ENCODE data around the gene OR51L1. TPM values are rescaled to one million over a fixed set of nuclear protein-coding genes. Genes with fewer than 3 reads are reported as not detected.

Gene OR51L1
- total and polyA plus RNA-seq, 2 of the 8 experiments (the other 6 are each of a cell fraction or from before 2014, with no cell fraction given): not detected

DNA sequence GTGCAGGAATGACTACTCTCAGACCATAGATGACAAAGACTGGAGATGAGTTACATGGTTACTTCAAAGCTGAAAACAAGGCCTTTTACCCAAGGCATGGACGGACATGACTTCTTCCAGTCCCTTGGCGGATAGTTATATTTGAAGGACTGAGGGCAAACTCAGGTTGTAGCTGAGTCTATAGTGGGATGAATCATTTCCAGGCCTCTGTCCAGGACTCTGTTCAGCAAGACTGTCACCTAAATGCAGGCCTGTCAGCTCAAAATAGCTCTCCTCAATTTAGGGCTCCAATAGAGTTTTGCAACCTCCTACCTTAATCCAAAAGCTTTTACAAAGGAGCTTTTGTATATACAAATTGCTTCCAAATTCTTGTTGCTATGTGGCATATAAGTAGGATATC is 27.3 kb downstream of the OR51L1 start:
- H4K8ac ChIP-seq (ENCODE audit: extremely low read depth, insufficient read depth, low read length): no peak overlapping the region
- H3K36me3 ChIP-seq (ENCODE audit: control insufficient read depth in 2 of 4, insufficient read depth in 4 of 4, low read length in 3 of 4): no peaks in the 10 kb centered on the region
- H3K9ac ChIP-seq (replicated peaks in 1 of 4; ENCODE audit: extremely low read depth in 1 of 4, low read depth in 3 of 4, low read length in 3 of 4): no peak overlapping the region
- no peak overlapping the region for H3K27ac ChIP-seq (ENCODE audit: low read depth, low read length)
- H2BK5ac ChIP-seq (ENCODE audit: low read depth, low read length): no peak overlapping the region
- no peaks in the 10 kb centered on the region for H4K20me1 ChIP-seq (replicated peaks in 1 of 2; ENCODE audit: control insufficient read depth in 1 of 2, insufficient read depth in 2 of 2, low read length in 2 of 2)
- 100% methylated on average over 2 of the region's 2 CpGs; no CpG with 5 or more reads in 1 of the 2 experiments for WGBS, 2 experiments (ENCODE audit: extremely low coverage in 1 of 2, insufficient coverage in 1 of 2, insufficient read length in 1 of 2, insufficient replicate concordance in 2 of 2, low coverage in 1 of 2, low lambda C conversion rate in 2 of 2, missing lambda C conversion rate in 1 of 2)
- ChIA-PET POLR2A (ENCODE audit: partially characterized antibody) (no interaction called here), CTCF (ENCODE audit: partially characterized antibody) (interaction anchor here (2.1 kb wide), 1 partner anchor 385 kb away, joined by 6 read pairs; the partner anchor contains the start of gene OR51D1)
- no peak overlapping the region for H2AK5ac ChIP-seq (ENCODE audit: low read depth, low read length)
- TF ChIP-seq CREB1 (IDR thresholded peaks at IDR 0.05) (no peak), TBP (IDR thresholded peaks at IDR 0.05; ENCODE audit: low read depth, low read length) (no peak), BACH1 (IDR thresholded peaks at IDR 0.05; ENCODE audit: low read length) (no peak), PHF8 (conservative IDR thresholded peaks at IDR 0.05; ENCODE audit: low read depth, low read length) (no peak), SP4 (IDR thresholded peaks at IDR 0.05; ENCODE audit: low read length) (no peak), POU5F1 (IDR thresholded peaks at IDR 0.05; ENCODE audit: low read depth, low read length) (no peak), NRF1 (IDR thresholded peaks at IDR 0.05; ENCODE audit: low read depth, low read length) (no peak), POLR2A (IDR thresholded peaks at IDR 0.05; ENCODE audit: control extremely low read depth in 1 of 2, low read depth in 2 of 2, low read length in 2 of 2) (no peak), KDM5A (IDR thresholded peaks at IDR 0.05; ENCODE audit: low read length) (no peak), SAP30 (IDR thresholded peaks at IDR 0.05; ENCODE audit: insufficient read depth, insufficient replicate concordance, low read length) (no peak), SP1 (IDR thresholded peaks at IDR 0.05; ENCODE audit: low read depth, low read length) (no peak), KDM4A (IDR thresholded peaks at IDR 0.05; ENCODE audit: low read depth, low read length, severe bottlenecking) (no peak)
- TF ChIP-seq, protein P1, sequence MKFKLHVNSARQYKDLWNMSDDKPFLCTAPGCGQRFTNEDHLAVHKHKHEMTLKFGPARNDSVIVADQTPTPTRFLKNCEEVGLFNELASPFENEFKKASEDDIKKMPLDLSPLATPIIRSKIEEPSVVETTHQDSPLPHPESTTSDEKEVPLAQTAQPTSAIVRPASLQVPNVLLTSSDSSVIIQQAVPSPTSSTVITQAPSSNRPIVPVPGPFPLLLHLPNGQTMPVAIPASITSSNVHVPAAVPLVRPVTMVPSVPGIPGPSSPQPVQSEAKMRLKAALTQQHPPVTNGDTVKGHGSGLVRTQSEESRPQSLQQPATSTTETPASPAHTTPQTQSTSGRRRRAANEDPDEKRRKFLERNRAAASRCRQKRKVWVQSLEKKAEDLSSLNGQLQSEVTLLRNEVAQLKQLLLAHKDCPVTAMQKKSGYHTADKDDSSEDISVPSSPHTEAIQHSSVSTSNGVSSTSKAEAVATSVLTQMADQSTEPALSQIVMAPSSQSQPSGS (IDR thresholded peaks at IDR 0.05; ENCODE audit: low read length): no peak
- H4K5ac ChIP-seq (ENCODE audit: insufficient read length, low read depth, low read length): no peak overlapping the region
- peaks cover 0 to 2% of the 10 kb centered on the region in 2 experiments; a peak in 1 of 4 replicates for H3K9me3 ChIP-seq (ENCODE audit: insufficient read depth in 2 of 2, low read depth in 1 of 2, low read length in 1 of 2)
- H4K91ac ChIP-seq (replicated peaks; ENCODE audit: insufficient read length, low read length): no peak overlapping the region
- no peak overlapping the region for H3K18ac ChIP-seq (ENCODE audit: extremely low read depth, low read length)
- H3K79me2 ChIP-seq (ENCODE audit: control insufficient read depth in 1 of 2, insufficient read depth in 2 of 2, low read length in 2 of 2): no peaks in the 10 kb centered on the region
- no peak overlapping the region for H3K14ac ChIP-seq (ENCODE audit: insufficient read length)
- H3K4me1 ChIP-seq (replicated peaks in 1 of 4; ENCODE audit: control insufficient read depth in 3 of 4, insufficient read depth in 4 of 4, low read length in 3 of 4): no peaks in the 10 kb centered on the region
- no peak overlapping the region for H3K4me3 ChIP-seq (ENCODE audit: extremely low read depth in 1 of 4, insufficient read depth in 2 of 4, low read depth in 3 of 4, low read length in 4 of 4)
- H2BK120ac ChIP-seq (replicated peaks; ENCODE audit: low read depth, low read length): no peak overlapping the region
- H3K4ac ChIP-seq (replicated peaks; ENCODE audit: insufficient read length, low read depth, low read length): no peak overlapping the region
- H3K79me1 ChIP-seq (ENCODE audit: low read depth, low read length): no peaks in the 10 kb centered on the region
- no peak overlapping the region for H3K4me2 ChIP-seq (ENCODE audit: insufficient read depth in 1 of 2, low read depth in 2 of 2, low read length in 2 of 2)
- no peak overlapping the region for H3K23ac ChIP-seq (ENCODE audit: insufficient read length)
- no peak overlapping the region for H2AFZ ChIP-seq (ENCODE audit: low read length)
- H3K23me2 ChIP-seq (ENCODE audit: low read depth, low read length): no peaks in the 10 kb centered on the region
- no peaks in the 10 kb centered on the region for H3K27me3 ChIP-seq (replicated peaks in 1 of 4; ENCODE audit: control insufficient read depth in 3 of 4, extremely low read depth in 1 of 4, insufficient read depth in 3 of 4, low read length in 3 of 4)
- FAIRE-seq (no peak), DNase-seq (ENCODE audit: low read depth in 1 of 2, low spot score in 2 of 2) (no peak)
- no peak overlapping the region for H2BK15ac ChIP-seq (ENCODE audit: low read length)
- H3K56ac ChIP-seq (replicated peaks; ENCODE audit: insufficient read length, low read depth, low read length): no peak overlapping the region
- no peak overlapping the region for H2BK20ac ChIP-seq (ENCODE audit: low read length)
- no peak overlapping the region for H2BK12ac ChIP-seq (ENCODE audit: low read depth, low read length)
